K562 (cell line): ENCODE results near the gene FAM227B. TPM values are rescaled to one million over a fixed set of nuclear protein-coding genes. Genes with fewer than 3 reads are reported as not detected.

Source experiments
- ATAC-seq: fragments of 200-7000 bp; cut with Tn5 transposase; 3 replicates; pipeline ENCODE4 v1.9.1; 2020; ENCODE audit warnings: moderate library complexity
- BruUV-seq: library from RNA; stranded (reverse); fragments of 400-500 nt; replicated peaks from 2 replicates; lab custom pipeline; 2021; lab: Mats Ljungman, UMichigan
- CTCF ChIA-PET: fragments of 300-600 bp; formaldehyde crosslinking; extraction: SDS; loops from one replicate; lab custom pipeline; 2021; ENCODE audit warnings: low intra/inter-chr PET ratio; lab: Yijun Ruan, JAX
- POLR2A ChIA-PET: fragments of 300-600, 350-650 bp; sonication (Branson Sonifier 250); formaldehyde crosslinking; extraction: SDS; loops from one replicate; lab custom pipeline; 2021; ENCODE audit warnings: antibody characterized with exemption, inconsistent platforms; lab: Yijun Ruan, JAX
- DNase-seq, 4 experiments: peaks; one replicate each; pipeline versions ENCODE4 v3.0.0 to v3.0.0-alpha.2; 2011 to 2018; ENCODE audit warnings: low spot score in 3 of 4, mixed read lengths in 3 of 4; ENCODE audit errors: extremely low read depth in 1 of 4
- FAIRE-seq: peaks from 2 replicates; lab custom pipeline; 2011; peaks lifted over from hg19 to GRCh38; lab: Jason Lieb, UNC
- H2AFZ ChIP-seq: 2 replicates; pipeline ENCODE4 v1.6.0; 2011; ENCODE audit warnings: low read depth, low read length, control low read depth, inconsistent platforms
- H3K27ac ChIP-seq: fragments of 200-600 bp; 3 replicates; pipeline ENCODE4 v1.8.0; 2011; ENCODE audit warnings: low read depth, mild to moderate bottlenecking, control low read depth, inconsistent platforms, low read length, moderate library complexity, mixed read lengths; ENCODE audit errors: extremely low read depth
- H3K27me3 ChIP-seq, 2 experiments: fragments of 300-600 bp in 1 of 2; 2 replicates in 1 of 2; 3 replicates in 1 of 2; pipeline versions ENCODE4 v1.6.0 to v1.8.0; 2011; ENCODE audit warnings: inconsistent platforms in 2 of 2, low read length in 2 of 2, mild to moderate bottlenecking in 1 of 2, mixed read lengths in 1 of 2, moderate library complexity in 1 of 2; ENCODE audit not compliant: control insufficient read depth in 2 of 2, insufficient read depth in 2 of 2
- H3K36me3 ChIP-seq: fragments of 300-600 bp; 3 replicates; pipeline ENCODE4 v1.8.0; 2011; ENCODE audit warnings: mild to moderate bottlenecking, low read length, inconsistent platforms; ENCODE audit not compliant: control insufficient read depth, insufficient read depth
- H3K4me1 ChIP-seq, 2 experiments: fragments of 200-600 bp in 1 of 2; replicated peaks in 1 of 2; 2 replicates in 1 of 2; 3 replicates in 1 of 2; pipeline versions ENCODE4 v1.5.1 to v1.8.0; 2011; ENCODE audit warnings: inconsistent platforms in 2 of 2, low read length in 2 of 2, mild to moderate bottlenecking in 1 of 2, mixed read lengths in 1 of 2, moderate library complexity in 1 of 2; ENCODE audit not compliant: control insufficient read depth in 2 of 2, insufficient read depth in 2 of 2
- H3K4me2 ChIP-seq: 2 replicates; pipeline ENCODE4 v1.6.1; 2011; ENCODE audit warnings: low read length, control low read depth, inconsistent platforms, mixed read lengths; ENCODE audit not compliant: insufficient read depth
- H3K4me3 ChIP-seq: fragments of 200-600 bp; sonication (generic), shearing (Covaris generic); 2 replicates; pipeline ENCODE4 v1.5.1; 2016; ENCODE audit warnings: control low read depth, inconsistent platforms
- H3K79me2 ChIP-seq: fragments of 200-600 bp; 3 replicates; pipeline ENCODE4 v1.8.0; 2011; ENCODE audit warnings: low read length, inconsistent platforms; ENCODE audit not compliant: control insufficient read depth, insufficient read depth
- H3K9ac ChIP-seq, 2 experiments: 2 replicates each; pipeline versions ENCODE4 v1.6.0 to v1.6.1; 2011; ENCODE audit warnings: low read depth in 2 of 2, low read length in 2 of 2, control low read depth in 1 of 2, inconsistent platforms in 1 of 2, mild to moderate bottlenecking in 1 of 2, mixed read lengths in 1 of 2; ENCODE audit not compliant: insufficient read depth in 1 of 2
- H3K9me1 ChIP-seq: one replicate; pipeline ENCODE4 v1.6.0; 2011; ENCODE audit warnings: inconsistent platforms, mild to moderate bottlenecking, low read length, moderate library complexity; ENCODE audit not compliant: control insufficient read depth, insufficient read depth
- H3K9me3 ChIP-seq: replicated peaks from 2 replicates; pipeline ENCODE4 v1.5.1; 2011; ENCODE audit warnings: low read depth, low read length, inconsistent platforms; ENCODE audit not compliant: control insufficient read depth, insufficient read depth
- H4K20me1 ChIP-seq: replicated peaks from 2 replicates; pipeline ENCODE4 v1.6.1; 2011; ENCODE audit warnings: low read length, inconsistent platforms, mixed read lengths; ENCODE audit not compliant: control insufficient read depth, insufficient read depth
- ADNP ChIP-seq: fragments of 200-800 bp; sonication (Bioruptor generic); IDR thresholded peaks from 2 replicates; pipeline ENCODE4 v1.6.1; 2016; ENCODE audit warnings: missing genetic modification characterization, missing compliant biosample characterization
- BRF2 ChIP-seq: IDR thresholded peaks from 3 replicates; pipeline ENCODE4 v1.6.1; 2011; ENCODE audit warnings: borderline replicate concordance, mild to moderate bottlenecking; ENCODE audit not compliant: insufficient read length, insufficient read depth
- CTBP1 ChIP-seq: fragments of 450-650 bp; IDR thresholded peaks from 2 replicates; pipeline ENCODE4 v1.6.1; 2016; ENCODE audit warnings: borderline replicate concordance
- DNMT1 ChIP-seq: fragments of 450-650 bp; IDR thresholded peaks from 2 replicates; pipeline ENCODE4 v1.6.1; 2016; ENCODE audit warnings: antibody characterized with exemption, mild to moderate bottlenecking
- GTF2A2 ChIP-seq: IDR thresholded peaks from 2 replicates; pipeline ENCODE4 v1.6.1; 2016; ENCODE audit warnings: mild to moderate bottlenecking, missing genetic modification characterization, missing compliant biosample characterization
- OTX1 ChIP-seq: fragments of 450-650 bp; formaldehyde crosslinking; IDR thresholded peaks from 2 replicates; pipeline ENCODE4 v1.4.0; 2022; ENCODE audit warnings: mild to moderate bottlenecking
- PCBP1 ChIP-seq: fragments of 200-400 bp; formaldehyde crosslinking; IDR thresholded peaks from 2 replicates; pipeline ENCODE4 v1.6.1; 2018; ENCODE audit warnings: mild to moderate bottlenecking, low read depth, low read length; ENCODE audit not compliant: poor library complexity, severe bottlenecking
- POU5F1 ChIP-seq: fragments of 150-350 bp; IDR thresholded peaks from 2 replicates; pipeline ENCODE4 v1.6.1; 2014; ENCODE audit warnings: borderline replicate concordance, low read length, low read depth, mild to moderate bottlenecking; ENCODE audit not compliant: partially characterized antibody
- PREB ChIP-seq: sonication (generic); formaldehyde crosslinking; IDR thresholded peaks from 2 replicates; pipeline ENCODE4 v1.8.1; 2023; ENCODE audit warnings: mild to moderate bottlenecking, missing genetic modification reagents
- PURB ChIP-seq: sonication (generic); formaldehyde crosslinking; IDR thresholded peaks from 2 replicates; pipeline ENCODE4 v1.9.0; 2021; ENCODE audit warnings: low read depth, mild to moderate bottlenecking, missing genetic modification reagents
- SAFB ChIP-seq: fragments of 200-400 bp; formaldehyde crosslinking; IDR thresholded peaks from 2 replicates; pipeline ENCODE4 v1.6.1; 2017; ENCODE audit warnings: low read depth, low read length, borderline replicate concordance
- SLC30A9 ChIP-seq: fragments of 250-450 bp; sonication (Bioruptor Pico); IDR thresholded peaks from 2 replicates; pipeline ENCODE4 v1.8.0; 2022; ENCODE audit warnings: mild to moderate bottlenecking, moderate library complexity
- TRIM28 ChIP-seq: fragments of 450-650 bp; IDR thresholded peaks from 2 replicates; pipeline ENCODE4 v1.6.1; 2017
- ZNF785 ChIP-seq: fragments of 250-450 bp; sonication (Bioruptor Pico); IDR thresholded peaks from 2 replicates; pipeline ENCODE4 v1.4.0; 2020; ENCODE audit warnings: mild to moderate bottlenecking
- WGBS: fragments of 100-300 bp; shearing (Covaris generic); methylation state at CpG from one replicate; pipeline ENCODE4 v1.1.6; 2016; ENCODE audit warnings: low coverage, mixed read lengths; ENCODE audit not compliant: insufficient coverage; ENCODE audit errors: missing lambda C conversion rate; 5-methylcytosine and 5-hydroxymethylcytosine counted together
- in situ Hi-C: fragments of 300-500 bp; cut with MboI; formaldehyde crosslinking; loops from 4 replicates; pipeline ENCODE4 v1.15.0; 2018; ENCODE audit warnings: inconsistent platforms, mixed read lengths
- intact Hi-C: fragments of 100-400 bp; cut with micrococcal nuclease; formaldehyde crosslinking; loops from 2 replicates; pipeline ENCODE4 v1.14.2; 2022
- polyA plus RNA-seq, 8 experiments: library from polyadenylated mRNA; depleted of rRNA in 4 of 8; stranded (reverse) in 5 of 8; unstranded in 3 of 8; fragments of >200 nt; fragmentation: Nextera tagmentation in 2 of 8; fragmentation: Illumina TruSeq in 1 of 8; extraction: Ambion mirVana in 2 of 8; extraction: Trizol in 1 of 8; gene quantifications; 2 replicates each; pipeline versions ENCODE4 v1.2.1 to v1.2.3, GENCODE V29; 2011 to 2014; ENCODE audit warnings: inconsistent platforms in 1 of 8, missing spikeins in 1 of 8
- total RNA-seq, 7 experiments: library from RNA; depleted of rRNA in 6 of 7; stranded (reverse); fragments of >200 nt in 6 of 7; fragmentation: Illumina TruSeq in 2 of 7; extraction: Trizol in 2 of 7; gene quantifications; 2 replicates each; pipeline versions ENCODE4 v1.2.1 to v1.2.3, GENCODE V29; 2011 to 2021; ENCODE audit warnings: low replicate concordance in 1 of 7

FAM227B gene
- total and polyA plus RNA-seq, 9 of the 15 experiments (the other 6 are each of a cell fraction or from before 2014, with no cell fraction given): 5.1 to 12.5 (median 11.2) TPM

GRCh38 chr15:49637857-49638256, 17.2 kb upstream of the FAM227B start:
- WGBS: 98% methylated on average over 4 of the region's 4 CpGs
- ChIA-PET CTCF (no interaction called here), POLR2A (no interaction called here)
- BruUV-seq: no TSS peak
- H3K9me1 ChIP-seq: no peaks in the 10 kb centered on the region
- intact Hi-C loops (no loop called here), in situ Hi-C loops (no loop called here)
- TF ChIP-seq OTX1 (CRISPR knock-in tag) (no peak), POU5F1 (no peak), SLC30A9 (CRISPR knock-in tag) (no peak), PREB (CRISPR knock-in tag) (no peak), CTBP1 (no peak), ZNF785 (CRISPR knock-in tag) (no peak), BRF2 (no peak), GTF2A2 (tag) (no peak), PCBP1 (no peak), SAFB (no peak), PURB (CRISPR knock-in tag) (no peak), DNMT1 (no peak), TRIM28 (no peak), ADNP (no peak)
- no peaks in the 10 kb centered on the region for H3K4me1 ChIP-seq
- no peak overlapping the region for H2AFZ ChIP-seq
- peaks cover 27% of the 10 kb centered on the region; the same call in 2 of the 3 replicates for H3K36me3 ChIP-seq
- FAIRE-seq: no peak
- no peak for ATAC-seq
- no peaks in the 10 kb centered on the region for H3K27me3 ChIP-seq
- no peak overlapping the region for H3K9ac ChIP-seq
- DNase-seq: no peak
- no peak overlapping the region for H3K27ac ChIP-seq
- no peak overlapping the region for H3K4me3 ChIP-seq
- H4K20me1 ChIP-seq: no peaks in the 10 kb centered on the region
- no peak overlapping the region for H3K4me2 ChIP-seq
- H3K9me3 ChIP-seq: no peaks in the 10 kb centered on the region
- no peaks in the 10 kb centered on the region for H3K79me2 ChIP-seq
